IPS-NIHi7 (cell line): ENCODE measurements around the gene CRYBB2.
A peak's percentile ranks its signal among the peaks of the same experiment; 100 is the strongest.
"Not testable (repeated sequence)": the region's sequence is repeated elsewhere in the genome, so short reads cannot be mapped to it uniquely, and the experiment has no call there.

Experiments used
- DNase-seq: peaks from one replicate; pipeline ENCODE4 v3.0.0; 2012; ENCODE audit warnings: mixed read lengths; ENCODE audit errors: extremely low spot score

Gene CRYBB2

DNA sequence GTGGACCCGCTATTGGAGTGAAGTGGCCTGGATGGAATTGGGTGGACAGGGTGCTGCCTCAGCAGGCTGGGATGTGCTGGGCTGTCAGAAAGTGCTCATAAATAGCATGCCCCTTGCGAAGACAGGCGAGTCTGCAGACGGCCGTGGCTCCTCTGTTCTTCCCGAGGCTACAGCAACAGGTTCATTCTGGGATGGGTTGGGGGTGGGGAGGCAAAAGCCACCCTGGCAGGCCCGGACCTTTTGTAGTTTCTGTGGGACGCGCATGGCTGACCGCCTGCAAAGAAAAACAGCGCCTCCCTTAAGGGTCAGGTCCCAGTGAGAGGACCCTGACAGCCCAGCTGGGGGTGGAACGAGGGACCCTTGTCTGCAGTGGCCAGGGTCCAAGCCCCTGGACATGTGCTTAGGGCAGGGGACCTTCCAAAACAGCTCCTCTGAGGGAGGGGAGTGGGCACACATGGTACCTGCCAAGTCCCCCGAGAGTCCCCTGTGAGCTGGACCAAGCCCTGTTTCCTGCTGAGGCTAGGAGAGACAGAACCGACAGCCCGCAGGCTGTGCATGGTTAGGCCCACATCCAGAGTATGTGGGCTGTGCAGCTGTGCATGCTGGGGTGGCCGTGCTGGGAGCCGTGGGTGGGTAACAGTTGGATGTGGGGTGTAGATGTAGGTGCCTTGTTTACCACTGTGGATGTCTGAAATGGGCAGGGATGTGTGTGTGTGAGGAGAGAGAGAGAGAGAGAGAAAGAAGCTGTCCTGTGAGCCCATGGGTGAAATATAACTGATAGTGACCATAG, 19.5 kb upstream of the CRYBB2 start, which contains the start of gene CRYBB3:
Gene CRYBB3 (plus strand): TSS at position 128 of the 790 bp plus-strand sequence. CDS start 1,539 bp downstream, outside the sequence.
- no peak for DNase-seq

- DNase-seq: no peak
Measured at GRCh38 chr22:25200967-25201366, 18.5 kb upstream of the CRYBB2 start.

DNA sequence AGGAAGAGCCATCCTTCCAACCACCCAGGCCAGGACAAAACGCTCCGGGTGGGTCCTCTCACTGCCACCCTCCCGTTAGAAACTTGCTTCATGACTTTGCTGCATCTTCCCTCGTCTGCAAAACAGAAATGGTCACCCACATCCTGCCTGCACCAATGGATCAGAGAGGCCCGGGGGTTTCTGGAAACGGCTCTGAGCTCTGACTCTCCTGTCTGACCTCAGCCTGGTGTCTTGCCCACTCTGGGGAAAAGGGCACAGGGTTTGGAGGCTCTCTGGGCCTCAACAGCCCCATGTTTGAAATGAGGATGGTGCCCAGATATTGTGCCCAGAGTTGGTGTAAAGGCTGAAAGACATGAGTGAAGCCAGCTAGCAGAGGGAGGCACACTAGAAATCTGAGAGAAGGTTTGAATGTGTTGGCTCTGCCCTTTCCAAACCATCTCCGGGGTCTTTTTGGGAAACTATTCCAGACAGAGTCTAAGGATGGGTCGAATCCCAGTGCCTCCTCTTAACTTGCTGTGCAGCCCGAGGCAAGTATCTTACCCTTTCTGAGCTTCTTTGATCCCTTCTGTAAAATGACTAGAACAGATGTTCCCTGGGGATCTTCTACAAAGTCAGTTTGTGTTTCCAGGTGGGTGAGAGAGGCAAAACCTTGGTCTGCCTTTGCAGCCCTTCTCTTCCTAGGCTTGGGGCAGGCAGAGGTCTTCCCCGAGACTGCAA, 17.7 kb upstream of the CRYBB2 start:
- DNase-seq: no peak

DNA sequence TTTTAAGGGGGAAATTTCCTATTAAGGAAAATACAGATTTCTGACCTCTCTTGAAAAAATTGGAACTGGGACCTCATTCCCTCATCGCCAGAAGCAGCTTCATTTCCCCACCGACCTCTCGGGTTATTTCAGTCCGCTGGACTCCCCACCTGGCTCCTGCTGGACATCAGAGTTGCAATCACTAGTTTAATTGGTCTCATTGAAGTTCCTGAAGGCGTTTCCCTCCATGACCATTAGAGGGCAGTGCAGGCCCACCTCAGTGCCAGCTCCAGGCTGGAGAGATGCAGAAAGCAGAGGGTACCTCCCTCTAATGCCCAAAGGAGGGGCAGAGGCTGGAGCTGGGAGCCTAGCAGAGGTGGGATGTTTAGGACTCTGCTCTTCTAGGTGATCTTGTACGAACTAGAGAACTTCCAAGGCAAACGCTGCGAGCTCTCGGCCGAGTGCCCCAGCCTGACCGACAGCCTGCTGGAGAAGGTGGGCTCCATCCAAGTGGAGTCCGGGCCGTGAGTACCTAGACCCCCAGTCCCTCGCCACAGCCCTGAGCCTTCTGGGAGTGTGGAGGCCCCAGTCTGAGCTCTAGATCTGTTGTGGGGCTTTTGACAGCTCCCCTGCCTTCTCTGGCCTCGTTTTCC, 17.0 kb upstream of the CRYBB2 start:
- peak; percentile 92 for DNase-seq

- no peak for DNase-seq
Measured at GRCh38 chr22:25203082-25203481, 16.4 kb upstream of the CRYBB2 start.

DNA sequence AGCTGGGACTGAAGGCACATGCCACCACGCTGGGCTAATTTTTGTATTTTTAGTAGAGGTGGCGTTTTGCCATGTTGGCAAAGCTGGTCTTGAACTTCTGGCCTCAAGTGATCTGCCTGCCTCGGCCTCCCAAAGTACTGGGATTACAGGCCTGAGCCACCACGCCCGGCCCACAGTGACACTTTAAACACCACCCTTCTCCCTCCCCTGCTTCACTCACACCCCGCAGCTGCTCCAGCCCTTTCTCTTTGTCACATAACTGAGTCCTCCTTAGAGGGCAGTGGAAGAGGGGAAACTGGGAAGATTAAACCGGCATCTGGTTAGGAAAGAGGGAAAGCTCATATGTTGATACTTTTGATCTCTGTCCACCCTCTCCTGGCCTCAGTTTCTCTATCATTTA, 14.9 kb upstream of the CRYBB2 start:
- DNase-seq: not testable (repeated sequence)

GRCh38 chr22:25205847-25206246, 13.6 kb upstream of the CRYBB2 start:
- no peak for DNase-seq

DNA sequence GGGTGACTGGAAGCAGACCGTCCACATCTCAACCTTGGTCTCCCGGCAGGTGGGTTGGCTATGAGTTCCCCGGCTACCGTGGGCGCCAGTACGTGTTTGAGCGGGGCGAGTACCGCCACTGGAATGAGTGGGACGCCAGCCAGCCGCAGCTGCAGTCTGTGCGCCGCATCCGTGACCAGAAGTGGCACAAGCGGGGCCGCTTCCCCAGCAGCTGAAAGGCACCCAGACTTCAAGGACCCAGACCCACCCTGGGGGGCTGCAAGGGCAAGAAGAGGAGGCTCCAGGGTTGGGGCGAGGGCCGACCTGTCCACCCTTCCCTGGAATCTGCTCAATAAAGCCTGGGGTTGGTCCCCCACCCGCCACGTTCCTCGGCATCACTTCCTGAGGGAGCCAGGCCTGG, 12.4 kb upstream of the CRYBB2 start:
- DNase-seq: no peak

GRCh38 chr22:25207553-25208157, 11.8 kb upstream of the CRYBB2 start:
- DNase-seq: no peak

GRCh38 chr22:25208328-25208727, 11.1 kb upstream of the CRYBB2 start:
- DNase-seq: no peak

DNA sequence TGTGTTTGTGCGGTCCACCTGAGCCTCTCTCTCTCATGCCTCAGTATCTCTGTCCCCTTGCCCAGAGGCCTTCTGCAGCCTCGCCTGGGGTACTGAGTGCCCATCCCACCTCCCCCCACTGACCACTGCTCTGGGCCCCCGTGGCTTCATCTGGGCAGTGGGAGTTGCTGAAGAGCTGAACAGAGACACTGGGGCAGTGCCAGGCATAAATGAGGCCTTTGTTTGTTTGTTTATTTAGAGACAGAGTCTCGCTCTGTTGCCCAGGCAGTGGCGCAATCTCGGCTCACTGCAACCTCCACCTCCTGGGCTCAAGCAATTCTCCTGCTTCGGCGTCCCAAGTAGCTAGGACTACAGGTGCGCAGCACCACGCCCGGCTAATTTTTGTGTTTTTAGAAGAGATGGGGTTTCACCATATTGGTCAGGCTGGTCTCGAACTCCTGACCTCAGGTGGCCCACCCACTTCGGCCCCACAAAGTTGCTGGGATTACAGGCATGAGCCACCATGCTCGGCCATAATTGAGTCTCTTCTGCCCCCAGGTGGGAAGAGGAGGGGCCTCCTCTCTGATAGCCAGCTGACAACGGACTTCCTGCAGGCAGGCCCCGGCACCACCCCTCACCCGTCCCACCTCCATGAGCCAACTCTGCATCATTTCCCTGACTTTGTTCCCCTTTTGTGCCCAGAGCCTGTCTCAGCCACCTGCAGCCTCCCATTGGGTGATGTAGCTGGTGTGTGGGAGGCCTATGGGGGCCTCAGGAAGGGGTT, 10.5 kb upstream of the CRYBB2 start:
- DNase-seq: no peak

- no peak for DNase-seq
Measured at GRCh38 chr22:25210793-25211192, 8.6 kb upstream of the CRYBB2 start.

DNA sequence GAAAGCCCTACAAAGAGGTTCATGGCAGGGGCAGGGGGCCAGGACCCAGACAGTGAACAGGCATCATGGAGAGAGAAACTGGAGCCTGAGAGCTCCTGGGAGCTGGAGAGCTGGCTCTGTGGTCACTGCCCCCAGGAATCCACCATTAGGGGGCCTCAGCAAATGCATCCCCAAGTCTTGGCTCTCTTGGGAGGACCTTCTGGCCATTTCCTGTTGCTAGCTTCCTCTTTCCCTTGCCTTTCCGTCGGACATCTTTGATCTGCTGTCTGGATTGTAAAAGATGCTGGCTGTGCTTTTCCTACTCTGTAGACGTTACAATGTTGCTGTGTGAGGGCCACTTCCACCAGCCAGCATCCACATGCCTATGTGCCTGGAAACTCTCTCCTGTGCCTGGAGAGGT, 7.1 kb upstream of the CRYBB2 start:
- DNase-seq: no peak

GRCh38 chr22:25213221-25213620, 6.2 kb upstream of the CRYBB2 start:
- no peak for DNase-seq

GRCh38 chr22:25216230-25216629, 3.2 kb upstream of the CRYBB2 start:
- no peak for DNase-seq

GRCh38 chr22:25219948-25220442, 556 bp downstream of the CRYBB2 start:
- no peak for DNase-seq

GRCh38 chr22:25221790-25222189, 2.4 kb downstream of the CRYBB2 start:
- DNase-seq: no peak

GRCh38 chr22:25223269-25223850, 3.9 kb downstream of the CRYBB2 start:
- no peak for DNase-seq

DNA sequence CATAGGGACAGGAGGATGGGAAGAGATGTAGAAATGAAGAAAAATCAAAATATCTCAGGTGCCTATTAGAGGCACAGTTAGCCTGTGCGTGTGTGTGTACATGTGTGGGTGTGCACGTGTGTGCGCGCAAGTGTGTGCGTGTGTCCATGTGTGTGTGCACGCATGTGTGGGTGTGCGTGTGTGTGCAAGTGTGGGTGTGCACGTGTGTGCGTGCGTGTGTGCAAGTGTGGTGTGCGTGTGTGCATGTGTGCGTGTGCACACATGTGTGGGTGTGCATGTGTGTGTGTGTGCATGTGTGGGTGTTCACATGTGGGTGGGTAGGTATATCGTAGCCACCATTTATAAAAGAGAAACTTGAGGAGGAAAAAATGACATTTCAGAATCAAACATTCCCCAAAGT, 9.4 kb downstream of the CRYBB2 start:
- no peak for DNase-seq

DNA sequence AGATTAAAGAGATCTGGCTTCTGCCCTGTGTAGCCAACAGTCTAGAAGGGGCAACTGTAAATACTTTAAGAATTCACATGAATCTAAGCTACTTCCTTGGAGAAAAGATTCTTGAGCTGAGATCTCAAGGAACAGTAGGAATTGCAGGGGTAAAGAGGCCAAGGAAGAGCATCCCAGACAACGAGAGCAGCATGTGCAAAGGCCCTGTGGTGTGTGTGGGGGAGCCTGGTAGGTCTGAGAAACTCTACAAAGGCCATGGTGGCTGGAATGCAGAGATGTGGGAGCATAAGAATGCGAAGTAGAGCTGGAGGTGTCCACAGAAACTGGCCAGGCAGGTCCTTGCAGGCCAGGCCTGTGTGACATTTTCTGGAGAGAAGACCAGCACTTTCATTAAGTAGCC, 11.3 kb downstream of the CRYBB2 start:
- DNase-seq: not testable (repeated sequence)

DNA sequence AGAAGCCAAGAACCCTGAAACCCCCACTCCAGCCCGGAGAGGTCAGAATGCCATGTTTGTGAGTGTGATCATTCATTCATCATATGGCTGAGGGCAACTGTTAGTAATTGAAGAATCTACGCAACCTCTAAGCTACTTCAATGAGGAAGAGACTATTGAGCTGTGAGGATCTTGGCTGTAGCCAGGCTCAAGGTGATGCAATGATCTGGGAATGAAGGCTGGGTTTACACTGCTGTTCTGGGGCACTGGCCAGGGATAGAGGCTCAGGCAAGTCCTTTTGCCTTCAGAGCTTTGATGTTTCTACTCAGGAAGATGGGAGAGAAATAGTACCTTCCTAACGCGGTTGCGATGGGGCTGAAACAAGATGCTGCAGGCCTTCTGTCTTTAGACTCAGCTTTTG, 12.9 kb downstream of the CRYBB2 start:
- no peak for DNase-seq
